AG04450 (cell line): ENCODE data around the gene DLK2. TPM values are rescaled to one million over a fixed set of nuclear protein-coding genes. Genes with fewer than 3 reads are reported as not detected.
"Not testable (repeated sequence)": the region's sequence is repeated elsewhere in the genome, so short reads cannot be mapped to it uniquely, and the experiment has no call there.

ENCODE experiments used
- CTCF ChIA-PET: fragments of 300-600, 350-600 bp; formaldehyde crosslinking; extraction: SDS; loops from one replicate; lab custom pipeline; 2022; ENCODE audit warnings: antibody characterized with exemption, inconsistent platforms; lab: Charles Lee
- POLR2A ChIA-PET: fragments of 350-600 bp; formaldehyde crosslinking; extraction: SDS; loops from one replicate; lab custom pipeline; 2021; ENCODE audit warnings: antibody characterized with exemption, inconsistent platforms; lab: Yijun Ruan, JAX
- DNase-seq: peaks from one replicate; pipeline ENCODE4 v3.0.0-alpha.2; 2011; ENCODE audit warnings: low read depth, low spot score
- H3K27ac ChIP-seq: one replicate; pipeline ENCODE4 v1.5.1; 2012; ENCODE audit warnings: low read depth, low read length, control low read depth
- H3K27me3 ChIP-seq: one replicate; pipeline ENCODE4 v1.6.0; 2012; ENCODE audit warnings: low read length; ENCODE audit not compliant: control insufficient read depth, insufficient read depth
- H3K4me3 ChIP-seq: 2 replicates; pipeline ENCODE4 v1.5.1; 2011; ENCODE audit warnings: mild to moderate bottlenecking, low read depth, low read length, control low read depth
- H3K9me3 ChIP-seq: 2 replicates; pipeline ENCODE4 v1.5.1; 2012; ENCODE audit warnings: low read length; ENCODE audit not compliant: control insufficient read depth, insufficient read depth
- polyA plus RNA-seq: library from polyadenylated mRNA; depleted of rRNA; stranded (reverse); fragments of >200 nt; gene quantifications from 2 replicates; pipeline ENCODE4 v1.2.3, GENCODE V29; 2011
- TF ChIP-seq, protein P1 (sequence below): IDR thresholded peaks from 2 replicates; pipeline ENCODE4 v1.5.1; 2011; ENCODE audit warnings: low read depth, low read length, control low read depth, inconsistent platforms

The DLK2 gene
- polyA plus RNA-seq, 1 experiment = 0.62 TPM

DNA sequence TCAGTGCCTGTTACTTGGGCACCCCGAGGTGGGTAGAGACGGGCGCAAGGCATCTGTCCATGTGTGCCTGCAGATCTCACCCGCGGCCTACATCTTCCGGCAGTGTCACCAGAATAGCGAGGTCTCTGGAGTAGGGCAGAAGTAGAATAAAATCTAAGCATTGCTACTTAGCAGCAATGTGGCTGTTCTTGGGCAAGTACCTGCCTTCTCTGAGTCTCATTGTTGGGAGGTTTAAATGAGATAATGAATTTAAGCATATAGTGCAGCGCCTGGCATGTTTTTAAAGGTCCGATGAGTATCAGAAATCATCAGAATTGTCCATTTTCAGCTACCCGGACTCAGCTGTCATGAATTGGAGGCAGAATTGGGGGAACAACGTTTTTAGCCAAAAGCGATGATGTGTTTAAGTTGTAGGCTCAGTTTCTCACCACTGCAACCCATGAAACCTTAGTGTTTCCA lies 27.2 kb downstream of the DLK2 start:
- TF ChIP-seq, protein P1, sequence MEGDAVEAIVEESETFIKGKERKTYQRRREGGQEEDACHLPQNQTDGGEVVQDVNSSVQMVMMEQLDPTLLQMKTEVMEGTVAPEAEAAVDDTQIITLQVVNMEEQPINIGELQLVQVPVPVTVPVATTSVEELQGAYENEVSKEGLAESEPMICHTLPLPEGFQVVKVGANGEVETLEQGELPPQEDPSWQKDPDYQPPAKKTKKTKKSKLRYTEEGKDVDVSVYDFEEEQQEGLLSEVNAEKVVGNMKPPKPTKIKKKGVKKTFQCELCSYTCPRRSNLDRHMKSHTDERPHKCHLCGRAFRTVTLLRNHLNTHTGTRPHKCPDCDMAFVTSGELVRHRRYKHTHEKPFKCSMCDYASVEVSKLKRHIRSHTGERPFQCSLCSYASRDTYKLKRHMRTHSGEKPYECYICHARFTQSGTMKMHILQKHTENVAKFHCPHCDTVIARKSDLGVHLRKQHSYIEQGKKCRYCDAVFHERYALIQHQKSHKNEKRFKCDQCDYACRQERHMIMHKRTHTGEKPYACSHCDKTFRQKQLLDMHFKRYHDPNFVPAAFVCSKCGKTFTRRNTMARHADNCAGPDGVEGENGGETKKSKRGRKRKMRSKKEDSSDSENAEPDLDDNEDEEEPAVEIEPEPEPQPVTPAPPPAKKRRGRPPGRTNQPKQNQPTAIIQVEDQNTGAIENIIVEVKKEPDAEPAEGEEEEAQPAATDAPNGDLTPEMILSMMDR = no peak
- no peak for DNase-seq
- Histone ChIP-seq H3K27me3 (no peaks in the 10 kb centered on the region), H3K4me3 (peak overlapping the region; percentile 99), H3K27ac (peak overlapping the region; percentile 80), H3K9me3 (no peaks in the 10 kb centered on the region; the same call in 1 of the 2 replicates)
- ChIA-PET CTCF (no interaction called here), POLR2A (interaction anchor here (2.3 kb wide), 1 partner anchor 59 kb away, joined by 10 read pairs; the partner anchor contains the start of gene ZNF318)

DNA sequence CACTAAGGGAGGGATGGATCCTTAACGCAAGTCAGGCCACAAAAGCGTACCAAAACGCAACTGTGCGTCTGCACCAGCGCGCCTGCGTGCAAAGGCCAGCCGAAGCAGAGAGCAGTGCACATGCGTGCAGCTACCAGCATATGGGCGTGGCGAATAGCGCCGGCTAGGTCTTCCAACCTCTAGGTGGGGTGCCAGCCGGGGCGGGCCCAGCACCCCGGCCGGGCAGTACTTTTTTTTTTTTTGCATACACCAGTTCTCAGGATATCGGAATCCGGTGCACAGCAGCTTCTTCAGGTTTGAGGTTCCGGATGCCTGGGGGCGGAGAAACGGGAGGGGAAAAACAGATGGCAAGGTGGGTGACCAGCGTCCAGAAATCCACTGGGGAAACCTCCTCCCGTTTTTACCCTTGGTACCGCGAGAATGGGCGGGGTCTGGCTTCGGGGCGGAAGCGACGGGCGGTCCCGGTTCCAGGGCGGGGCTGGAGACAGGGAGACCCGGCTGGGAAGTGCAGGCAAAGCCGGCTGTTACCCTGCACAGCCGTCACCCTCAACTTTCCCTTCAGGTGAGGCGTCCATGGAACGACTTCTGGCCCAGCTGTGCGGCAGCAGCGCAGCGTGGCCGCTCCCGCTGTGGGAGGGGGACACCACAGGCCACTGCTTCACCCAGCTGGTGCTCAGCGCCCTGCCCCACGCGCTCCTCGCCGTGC lies 27.8 kb downstream of the DLK2 start, which contains the start of gene ABCC10:
Gene ABCC10 (plus strand): TSS at position 136 of the 706 bp plus-strand sequence. CDS start 438 bp downstream, at position 574.
- Histone ChIP-seq H3K9me3 (no peaks in the 10 kb centered on the region; the same call in 1 of the 2 replicates), H3K27me3 (no peaks in the 10 kb centered on the region), H3K27ac (peak within 1 kb of the TSS; percentile 90), H3K4me3 (peak within 1 kb of the TSS; percentile 99)
- DNase-seq = peak; percentile 89
- TF ChIP-seq, protein P1 = peak; percentile 56
- CTCF ChIA-PET = interaction anchor here (0.6 to 0.9 kb wide), 5 partner anchors 10 to 516 kb away, joined by 3 to 5 read pairs (median 3); partner anchors contain the start of gene DNPH1
- POLR2A ChIA-PET = interaction anchor here (0.6 to 2.3 kb wide), 6 partner anchors 9 to 124 kb away, joined by 3 to 10 read pairs (median 6); partner anchors contain the start of gene ZNF318

DNA sequence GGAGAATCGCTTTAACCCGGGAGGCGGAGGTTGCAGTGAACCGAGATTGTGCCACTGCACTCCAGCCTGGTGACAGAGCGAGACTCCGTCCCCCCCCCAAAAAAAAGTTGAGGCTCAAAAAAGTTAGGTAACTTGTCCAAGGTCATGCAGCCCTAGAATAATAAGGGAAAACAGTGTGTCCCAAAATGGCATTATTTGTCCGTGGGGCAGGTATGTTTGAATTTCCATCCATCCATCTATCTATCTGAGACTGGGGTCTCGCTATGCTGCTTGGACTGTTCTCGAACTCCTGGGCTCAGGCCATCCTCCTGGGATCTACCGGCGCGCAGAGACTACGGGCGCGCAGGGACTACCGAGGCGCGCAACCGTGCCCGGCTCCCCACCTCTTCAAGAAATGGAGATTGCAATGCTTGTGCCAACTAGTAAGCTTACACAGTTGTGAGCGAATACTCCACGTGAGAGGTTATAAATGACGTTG lies 28.4 kb downstream of the DLK2 start:
- ChIA-PET CTCF (interaction anchor here (0.6 to 0.9 kb wide), 5 partner anchors 10 to 516 kb away, joined by 3 to 5 read pairs (median 3); partner anchors contain the start of gene DNPH1), POLR2A (interaction anchor here (0.7 to 2.3 kb wide), 5 partner anchors 12 to 125 kb away, joined by 3 to 10 read pairs (median 6); partner anchors contain the start of gene ZNF318)
- peak overlapping the region; percentile 90 for H3K27ac ChIP-seq
- no peaks in the 10 kb centered on the region; the same call in 1 of the 2 replicates for H3K9me3 ChIP-seq
- DNase-seq = no peak
- H3K4me3 ChIP-seq = peak overlapping the region; percentile 99
- TF ChIP-seq, protein P1 = no peak
- H3K27me3 ChIP-seq = no peaks in the 10 kb centered on the region

GRCh38 chr6:43425083-43425482 lies 30.3 kb downstream of the DLK2 start:
- H3K27me3 ChIP-seq, DNase-seq, CTCF ChIA-PET, POLR2A ChIA-PET, H3K27ac ChIP-seq, H3K4me3 ChIP-seq, H3K9me3 ChIP-seq: not testable (repeated sequence)

- Histone ChIP-seq H3K27ac (no peak overlapping the region), H3K9me3 (no peaks in the 10 kb centered on the region; the same call in 1 of the 2 replicates), H3K27me3 (peaks cover 3% of the 10 kb centered on the region), H3K4me3 (no peak overlapping the region)
- CTCF ChIA-PET = interaction anchor here (0.6 kb wide), 1 partner anchor 98 kb away, joined by 3 read pairs; no protein-coding TSS in a partner anchor
- TF ChIP-seq, protein P1 = no peak
- POLR2A ChIA-PET = interaction anchor here (0.6 kb wide), 1 partner anchor 368 kb away, joined by 8 read pairs; the partner anchor contains the start of gene CUL7
- no peak for DNase-seq
These were observed 33.5 kb downstream of the DLK2 start for GRCh38 chr6:43421831-43422230.
